ENCODE results near the gene TAMM41. TPM values are rescaled to one million over a fixed set of nuclear protein-coding genes. Genes with fewer than 3 reads are reported as not detected.

Gene TAMM41
- total RNA-seq, 1 donor, result 8.7 TPM

DNA sequence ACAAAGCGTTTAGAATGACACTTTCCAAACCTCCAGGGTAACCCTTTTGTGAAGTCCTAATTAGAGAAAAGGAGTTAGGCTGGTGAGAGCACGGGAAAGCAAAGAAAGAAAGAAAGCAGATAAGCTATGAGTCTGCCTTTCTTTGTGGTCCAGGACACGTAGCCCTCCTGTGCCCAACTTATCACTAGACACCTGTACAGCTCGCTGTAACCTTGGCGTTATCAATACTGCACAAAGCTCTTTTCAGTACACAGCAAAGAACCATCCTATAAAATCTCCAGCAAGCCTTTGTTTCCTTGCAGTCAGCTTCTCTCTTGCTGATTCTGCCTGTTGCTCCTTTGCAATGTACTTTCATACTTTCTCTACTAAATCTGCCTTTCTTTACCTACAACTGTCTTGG is 6.8 kb upstream of the TAMM41 start:
- Histone ChIP-seq H3K4me3 (ENCODE audit: insufficient read depth, low read length) (no peak overlapping the region), H3K27ac (ENCODE audit: low read depth, low read length) (no peak overlapping the region), H3K9me3 (ENCODE audit: low read depth, low read length) (no peaks in the 10 kb centered on the region), H2AFZ (ENCODE audit: low read length) (no peak overlapping the region), H3K79me2 (ENCODE audit: insufficient read depth, low read length) (no peaks in the 10 kb centered on the region), H3K36me3 (ENCODE audit: insufficient read depth, low read length) (no peaks in the 10 kb centered on the region), H3K4me1 (ENCODE audit: insufficient read depth, low read length) (no peaks in the 10 kb centered on the region), H3K27me3 (ENCODE audit: insufficient read depth, low read length) (peaks cover 15% of the 10 kb centered on the region), H4K20me1 (ENCODE audit: insufficient read depth, low read length) (no peaks in the 10 kb centered on the region), H3K4me2 (ENCODE audit: insufficient read depth, low read length) (no peak overlapping the region)
- no peak for TF ChIP-seq CTCF (IDR thresholded peaks at IDR 0.05; ENCODE audit: extremely low read depth, low read depth, low read length)
- no peak for DNase-seq (ENCODE audit: insufficient read length, low spot score, missing footprints)

DNA sequence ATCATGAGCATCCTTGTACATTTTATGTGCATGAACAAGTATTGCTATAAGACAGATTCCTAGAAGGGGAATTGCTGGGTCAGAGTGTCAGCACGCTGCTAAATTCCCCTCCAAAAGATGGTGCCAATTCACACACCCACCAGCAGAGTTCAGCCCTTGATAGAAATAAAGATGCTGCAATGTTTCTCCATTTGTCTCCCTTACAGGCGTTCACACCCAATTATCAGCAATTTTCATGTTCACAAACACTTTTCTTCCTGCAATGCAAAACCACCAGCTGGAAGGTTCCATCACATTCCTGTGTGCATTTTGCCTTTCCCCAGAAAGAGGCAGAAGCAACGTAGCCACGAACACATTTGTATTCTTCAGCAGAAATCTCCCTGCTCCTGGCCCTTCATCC is 3.3 kb upstream of the TAMM41 start:
- H4K20me1 ChIP-seq (ENCODE audit: insufficient read depth, low read length), result no peaks in the 10 kb centered on the region
- H3K27ac ChIP-seq (ENCODE audit: low read depth, low read length), result no peak overlapping the region
- no peaks in the 10 kb centered on the region for H3K36me3 ChIP-seq (ENCODE audit: insufficient read depth, low read length)
- no peak for TF ChIP-seq CTCF (IDR thresholded peaks at IDR 0.05; ENCODE audit: extremely low read depth, low read depth, low read length)
- DNase-seq (ENCODE audit: insufficient read length, low spot score, missing footprints), result no peak
- no peak overlapping the region for H3K4me2 ChIP-seq (ENCODE audit: insufficient read depth, low read length)
- peaks cover 18% of the 10 kb centered on the region for H3K79me2 ChIP-seq (ENCODE audit: insufficient read depth, low read length)
- H3K27me3 ChIP-seq (ENCODE audit: insufficient read depth, low read length), result peaks cover 15% of the 10 kb centered on the region
- no peak overlapping the region for H3K4me3 ChIP-seq (ENCODE audit: insufficient read depth, low read length)
- peaks cover 16% of the 10 kb centered on the region for H3K4me1 ChIP-seq (ENCODE audit: insufficient read depth, low read length)
- H2AFZ ChIP-seq (ENCODE audit: low read length), result peak overlapping the region; percentile 16
- H3K9me3 ChIP-seq (ENCODE audit: low read depth, low read length), result no peaks in the 10 kb centered on the region

DNA sequence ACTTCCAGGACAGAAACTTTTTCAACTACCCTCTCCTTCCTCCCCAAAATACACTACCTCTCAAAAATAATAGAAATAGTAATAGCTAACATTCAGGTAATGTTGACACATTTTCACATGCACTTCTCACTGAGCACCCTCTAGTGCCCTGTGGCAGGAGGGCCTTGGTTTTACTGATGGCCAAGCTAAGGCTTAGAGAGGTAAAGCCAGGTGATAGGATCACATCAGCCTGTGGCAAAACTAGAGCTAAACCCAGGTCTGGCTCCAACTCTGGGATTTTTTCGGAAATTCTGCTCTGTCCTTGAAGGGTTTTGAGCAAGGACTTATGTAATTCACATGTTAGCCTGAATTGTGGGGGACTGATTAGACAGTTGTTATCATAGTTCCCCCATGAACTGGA is 922 bp upstream of the TAMM41 start:
- Histone ChIP-seq H3K79me2 (ENCODE audit: insufficient read depth, low read length) (peaks cover 33% of the 10 kb centered on the region), H3K27ac (ENCODE audit: low read depth, low read length) (no peak overlapping the region), H3K4me2 (ENCODE audit: insufficient read depth, low read length) (peak overlapping the region; percentile 96), H3K4me1 (ENCODE audit: insufficient read depth, low read length) (peaks cover 18% of the 10 kb centered on the region), H3K36me3 (ENCODE audit: insufficient read depth, low read length) (peaks cover 14% of the 10 kb centered on the region), H3K9me3 (ENCODE audit: low read depth, low read length) (no peaks in the 10 kb centered on the region), H3K4me3 (ENCODE audit: insufficient read depth, low read length) (peak overlapping the region; percentile 87), H3K27me3 (ENCODE audit: insufficient read depth, low read length) (peaks cover 6% of the 10 kb centered on the region), H4K20me1 (ENCODE audit: insufficient read depth, low read length) (no peaks in the 10 kb centered on the region), H2AFZ (ENCODE audit: low read length) (peak overlapping the region; percentile 94)
- DNase-seq (ENCODE audit: insufficient read length, low spot score, missing footprints), result no peak
- no peak for TF ChIP-seq CTCF (IDR thresholded peaks at IDR 0.05; ENCODE audit: extremely low read depth, low read depth, low read length)

GRCh38 chr3:11845651-11846050 is 1.0 kb downstream of the TAMM41 start:
- Histone ChIP-seq H3K27ac (ENCODE audit: low read depth, low read length) (peak overlapping the region; percentile 65), H3K4me1 (ENCODE audit: insufficient read depth, low read length) (peaks cover 18% of the 10 kb centered on the region), H3K79me2 (ENCODE audit: insufficient read depth, low read length) (peaks cover 37% of the 10 kb centered on the region), H3K27me3 (ENCODE audit: insufficient read depth, low read length) (no peaks in the 10 kb centered on the region), H4K20me1 (ENCODE audit: insufficient read depth, low read length) (no peaks in the 10 kb centered on the region), H2AFZ (ENCODE audit: low read length) (peak overlapping the region; percentile 94), H3K36me3 (ENCODE audit: insufficient read depth, low read length) (peaks cover 20% of the 10 kb centered on the region), H3K4me2 (ENCODE audit: insufficient read depth, low read length) (peak overlapping the region; percentile 96), H3K9me3 (ENCODE audit: low read depth, low read length) (no peaks in the 10 kb centered on the region), H3K4me3 (ENCODE audit: insufficient read depth, low read length) (peak overlapping the region; percentile 87)
- DNase-seq (ENCODE audit: insufficient read length, low spot score, missing footprints), result no peak
- no peak for TF ChIP-seq CTCF (IDR thresholded peaks at IDR 0.05; ENCODE audit: extremely low read depth, low read depth, low read length)
